Measurements from ENCODE around the gene METAP2.

METAP2 gene

GRCh38 chr12:95549392-95550084, 75.6 kb downstream of the METAP2 start:
- no peak for DNase-seq (ENCODE audit: low spot score)

- no peak for DNase-seq (ENCODE audit: low spot score)
Observed at GRCh38 chr12:95551305-95551704, 77.4 kb downstream of the METAP2 start, which contains the start of gene USP44. Gene USP44, minus strand, starts transcription at chr12:95551476. Its CDS starts 17,220 bp downstream, at chr12:95534256.

DNA sequence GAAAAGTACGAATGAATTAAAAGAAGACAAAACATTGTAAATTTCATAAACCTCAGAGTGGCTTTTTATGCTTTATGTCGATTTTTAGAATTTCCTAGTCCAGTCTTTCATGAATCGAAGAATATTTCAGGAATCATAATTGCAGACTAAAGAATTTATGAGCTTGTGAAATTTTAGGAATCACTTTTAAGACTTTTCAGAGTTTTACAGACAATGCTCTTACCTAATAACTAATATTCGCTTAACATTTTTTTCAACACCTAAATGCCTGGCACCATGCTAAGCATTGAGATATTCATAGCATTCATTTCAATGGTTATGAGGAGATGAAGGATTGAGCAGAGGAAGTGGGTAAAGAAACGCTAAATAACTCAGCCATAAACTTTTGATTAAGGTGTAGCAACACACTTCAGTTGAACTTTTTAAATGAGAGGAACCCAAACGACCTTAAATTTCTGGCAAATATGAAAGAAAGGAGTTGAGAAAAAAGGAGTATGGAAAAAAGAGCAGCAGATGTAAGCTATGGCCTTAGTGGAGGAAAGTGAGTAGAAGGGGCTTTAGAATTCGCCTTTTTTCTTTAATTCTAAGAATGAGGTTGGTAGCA, 78.1 kb downstream of the METAP2 start:
- DNase-seq (ENCODE audit: low spot score), result no peak

- no peak for DNase-seq (ENCODE audit: low spot score)
Observed at GRCh38 chr12:95553197-95553943, 79.4 kb downstream of the METAP2 start.

GRCh38 chr12:95554532-95555071, 80.7 kb downstream of the METAP2 start:
- no peak for DNase-seq (ENCODE audit: low spot score)

DNA sequence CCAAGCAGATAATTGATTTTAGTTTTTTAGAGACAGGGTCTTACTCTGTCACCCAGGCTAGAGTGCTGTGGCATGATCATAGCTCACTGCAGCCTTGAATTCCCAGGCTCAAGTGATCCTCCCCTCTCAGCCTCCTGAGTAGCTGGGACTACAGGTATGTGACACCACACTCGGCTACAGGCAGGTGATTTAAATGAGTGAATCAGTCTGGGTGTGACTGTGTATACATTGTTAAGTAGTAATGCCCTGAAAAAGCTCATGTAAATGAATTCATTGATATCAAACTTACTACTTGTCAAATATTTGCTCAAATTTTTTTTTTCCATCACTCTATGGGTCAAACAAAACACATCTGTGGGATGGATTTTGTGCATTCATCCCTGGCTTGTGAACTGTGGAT, 83.7 kb downstream of the METAP2 start:
- DNase-seq (ENCODE audit: low spot score), result no peak

All from COLO829 (cell line).